Measurements from ENCODE around the gene ARHGAP25.
A peak's percentile ranks its signal among the peaks of the same experiment; 100 is the strongest.

ARHGAP25 gene

DNA sequence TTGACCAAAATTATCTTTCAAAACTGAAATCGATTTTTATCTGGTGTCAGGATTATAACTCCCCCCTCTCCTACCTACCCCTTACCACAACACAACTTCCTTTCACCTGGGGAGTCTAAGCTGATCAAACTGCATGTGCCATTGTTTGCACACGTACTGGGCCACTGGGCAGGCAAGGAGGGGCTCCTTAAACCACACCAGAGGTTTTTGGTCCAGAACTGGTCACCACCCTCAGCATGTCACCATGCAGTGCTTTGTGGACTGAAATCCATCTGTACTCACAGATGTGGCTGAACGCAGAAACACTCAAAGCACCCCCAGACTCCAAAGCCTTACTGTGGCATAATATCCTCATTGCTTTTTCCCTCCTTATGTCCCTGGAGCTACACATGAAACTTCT is 13.9 kb upstream of the ARHGAP25 start:
- no peak for DNase-seq

DNA sequence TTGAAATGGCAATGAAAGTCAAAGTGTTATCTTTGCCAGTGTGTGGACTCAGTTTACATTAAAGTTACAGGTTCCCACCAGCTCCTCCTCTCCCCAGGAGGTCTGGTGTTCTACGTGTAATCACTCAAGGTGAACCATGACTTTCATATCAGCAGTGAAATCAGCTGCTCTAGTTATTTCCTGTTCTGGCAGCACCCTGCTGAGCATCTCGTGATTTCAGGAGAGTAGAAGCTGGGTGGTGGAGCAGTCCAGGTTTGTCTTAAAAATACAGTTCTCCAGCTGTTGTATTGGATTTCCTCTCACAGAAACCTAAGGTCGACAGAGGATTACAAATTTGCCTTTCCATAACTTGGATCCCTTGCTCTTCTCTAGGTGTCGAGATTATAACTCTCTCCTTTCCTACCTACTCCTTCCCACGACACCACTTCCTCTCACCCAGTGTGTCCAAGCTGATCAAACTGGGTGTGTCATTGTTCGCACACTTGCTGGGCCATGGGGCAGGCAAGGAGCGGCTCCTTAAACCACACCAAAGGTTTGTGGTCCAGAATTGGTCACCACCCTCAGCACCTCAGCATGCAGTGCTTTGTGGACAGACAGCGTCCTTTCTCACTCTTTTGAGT is 13.0 kb upstream of the ARHGAP25 start:
- DNase-seq: no peak

DNA sequence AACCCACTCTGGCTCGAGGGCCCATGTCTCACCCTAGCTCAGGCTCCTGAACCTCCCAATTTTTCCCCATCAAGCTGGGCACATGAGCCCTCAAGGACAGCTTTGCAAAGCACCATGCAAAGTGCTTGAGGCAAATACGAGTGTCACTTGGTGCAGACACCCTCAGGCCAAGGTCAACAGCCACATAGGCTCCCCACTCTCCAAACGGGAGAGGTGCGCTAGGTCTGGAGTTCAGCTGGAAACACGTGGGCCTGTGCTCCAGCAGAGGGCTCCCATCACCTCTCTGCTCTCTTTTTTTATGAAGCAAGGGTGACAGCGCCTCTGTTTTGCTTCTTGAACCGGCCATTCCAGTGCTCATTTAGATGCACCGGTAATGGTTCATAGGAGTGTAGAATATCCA is 11.9 kb upstream of the ARHGAP25 start:
- DNase-seq: no peak

DNA sequence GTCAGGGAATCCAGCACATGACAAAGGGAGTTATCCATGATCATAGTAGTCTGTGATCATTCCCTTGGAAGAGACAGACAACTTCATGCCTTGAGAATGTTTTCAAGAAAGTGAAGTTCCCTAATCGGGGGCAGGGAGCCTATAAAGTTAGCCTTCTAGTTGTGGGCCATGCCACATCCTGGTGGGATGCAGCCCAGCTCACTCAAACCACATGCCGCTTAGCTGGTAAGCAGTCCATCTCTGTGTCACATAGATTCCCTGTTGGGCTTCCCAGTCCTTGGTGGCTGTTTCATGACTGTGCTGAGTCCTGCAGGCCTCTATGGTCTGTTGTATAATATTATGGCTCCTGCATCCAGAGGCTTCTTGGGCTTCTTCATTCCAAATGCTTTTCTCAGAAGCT is 11.4 kb upstream of the ARHGAP25 start:
- DNase-seq: no peak

DNA sequence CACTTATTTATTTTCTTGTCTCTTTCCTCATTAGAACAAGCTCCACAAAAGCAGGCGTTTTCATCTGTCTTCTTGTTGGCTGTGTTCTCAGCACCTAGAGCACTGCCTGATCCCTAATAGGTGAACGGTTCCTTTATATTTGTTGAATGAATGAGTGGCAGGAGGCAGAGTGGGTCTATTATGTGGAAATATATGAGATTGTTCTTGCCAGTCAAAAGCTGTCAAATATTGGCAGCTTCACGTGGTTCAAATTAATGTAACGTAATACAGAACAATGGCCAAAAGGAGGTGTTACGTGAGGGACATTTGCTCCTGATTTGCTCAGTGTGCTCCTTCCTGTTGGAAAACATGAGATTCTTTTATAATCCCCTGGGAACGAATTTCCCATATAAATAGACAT is 8.5 kb upstream of the ARHGAP25 start:
- no peak for DNase-seq

DNA sequence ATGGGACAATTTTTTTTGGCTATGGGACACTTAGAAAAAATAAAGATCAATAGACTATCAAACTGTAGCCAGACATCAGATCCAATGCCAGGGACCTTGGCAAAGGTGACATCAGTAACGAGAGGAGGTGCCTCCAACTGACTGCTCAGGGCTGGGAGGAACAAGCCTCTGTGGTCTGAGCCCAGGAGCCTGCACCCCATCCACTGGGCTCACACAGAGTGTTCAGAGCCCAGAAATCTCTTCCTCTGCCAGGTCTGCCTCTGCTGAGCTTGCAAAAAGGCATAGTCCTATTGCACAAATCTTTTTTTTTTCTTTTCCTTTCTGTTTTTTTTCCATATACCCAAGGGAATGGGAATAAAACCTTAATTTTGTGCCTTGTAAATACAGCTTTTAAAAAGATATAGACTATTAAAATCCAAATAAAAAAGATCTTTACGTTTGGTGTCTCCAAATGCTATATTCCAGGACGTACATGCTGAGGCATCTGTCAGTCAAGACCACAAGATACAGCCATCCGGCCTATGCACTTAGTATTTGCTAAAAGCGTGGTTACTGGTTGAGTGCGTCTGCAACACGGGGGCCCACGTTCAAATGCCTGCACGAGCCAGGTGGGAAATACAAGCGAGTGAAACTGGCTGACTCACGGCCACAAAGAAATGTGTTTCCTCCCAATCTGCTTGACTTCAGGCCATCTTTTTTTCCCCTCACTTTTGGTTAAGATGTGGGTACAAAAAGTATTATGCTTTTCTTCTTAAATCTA is 7.8 kb upstream of the ARHGAP25 start:
- DNase-seq: peak; percentile 71

- DNase-seq: no peak
Observed at GRCh38 chr2:68727683-68728375, 6.8 kb upstream of the ARHGAP25 start.

- DNase-seq: no peak
Observed at GRCh38 chr2:68730828-68731227, 3.8 kb upstream of the ARHGAP25 start.

DNA sequence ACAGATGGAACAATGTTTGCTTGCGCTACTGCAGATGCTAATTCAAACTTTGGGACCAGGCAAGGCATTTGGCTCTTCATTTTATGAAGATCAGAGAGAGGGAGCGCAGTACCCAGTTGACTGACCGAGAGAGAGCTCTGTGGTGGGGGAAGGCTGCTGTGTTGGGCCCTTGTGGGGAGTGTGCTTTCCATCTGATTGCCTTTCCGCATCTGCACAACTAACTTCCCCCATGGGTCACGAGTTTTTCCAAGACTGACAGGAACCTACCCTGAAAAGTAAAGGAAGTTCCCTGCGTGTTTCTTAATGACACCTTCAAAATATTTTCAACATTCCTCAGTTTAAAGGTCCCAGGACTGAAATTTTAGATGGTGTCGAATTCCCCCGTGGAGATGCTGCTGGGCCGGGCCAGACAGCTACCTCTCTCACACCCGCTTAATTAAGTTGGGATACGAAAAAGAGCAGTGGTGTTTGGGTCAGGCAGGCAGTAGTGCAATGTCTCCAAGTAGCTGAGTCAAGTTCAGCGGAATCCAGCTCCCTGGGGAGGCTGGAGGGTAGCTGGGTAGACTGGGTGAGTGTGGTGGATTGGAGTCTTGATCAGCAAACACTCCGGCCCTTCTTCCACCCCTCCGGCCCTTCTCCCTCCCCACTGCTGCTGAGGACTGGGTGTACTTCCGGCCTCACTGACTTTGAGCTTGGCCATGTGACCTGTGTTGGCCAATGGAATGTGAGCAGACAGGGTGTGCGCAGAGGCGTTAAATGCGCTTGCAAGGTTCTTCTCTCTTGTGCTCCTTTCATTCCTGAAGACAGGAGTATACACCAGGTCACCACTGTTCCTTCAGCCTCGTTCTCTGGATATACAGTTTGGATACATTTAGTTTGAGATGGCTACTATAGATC is 2.3 kb upstream of the ARHGAP25 start:
- DNase-seq: no peak

DNA sequence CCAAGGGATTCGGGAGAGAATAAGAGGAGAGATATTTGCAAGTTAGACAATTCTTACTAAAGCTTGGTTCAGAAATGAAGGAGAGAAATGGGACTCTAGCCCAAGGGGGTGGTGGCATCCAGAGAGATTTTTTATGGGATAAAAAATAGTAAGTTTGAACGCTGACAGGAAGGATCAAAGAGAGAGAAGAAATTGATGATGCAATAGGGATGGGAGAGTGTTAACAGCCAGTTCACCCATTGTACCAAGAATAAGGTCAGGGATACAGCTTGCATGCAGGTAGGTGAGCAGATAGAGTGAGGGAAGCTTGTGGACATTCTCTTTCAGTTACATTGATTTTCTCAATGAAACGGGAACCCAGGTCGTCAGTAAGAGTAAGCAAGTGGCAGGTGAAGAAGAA is 1.2 kb upstream of the ARHGAP25 start:
- no peak for DNase-seq

DNA sequence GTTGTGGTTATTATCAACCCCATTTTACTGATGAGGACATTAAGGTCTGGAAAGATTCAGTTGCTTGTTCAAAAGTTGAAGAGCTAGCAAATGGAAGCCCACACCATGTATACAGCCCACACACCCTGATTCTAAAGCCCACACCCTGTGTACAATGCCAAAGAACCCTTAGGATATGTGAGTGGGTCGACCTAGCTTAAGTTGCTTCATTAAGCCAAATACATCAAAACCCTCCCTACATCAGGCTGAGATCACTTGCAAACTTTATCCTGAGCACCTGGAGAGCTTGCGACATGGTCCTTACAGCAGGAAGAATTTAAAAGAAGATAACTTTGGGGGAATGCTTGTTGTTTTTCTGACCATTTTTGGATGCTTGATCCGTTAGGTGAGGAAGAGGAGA is 435 bp upstream of the ARHGAP25 start:
- no peak for DNase-seq

DNA sequence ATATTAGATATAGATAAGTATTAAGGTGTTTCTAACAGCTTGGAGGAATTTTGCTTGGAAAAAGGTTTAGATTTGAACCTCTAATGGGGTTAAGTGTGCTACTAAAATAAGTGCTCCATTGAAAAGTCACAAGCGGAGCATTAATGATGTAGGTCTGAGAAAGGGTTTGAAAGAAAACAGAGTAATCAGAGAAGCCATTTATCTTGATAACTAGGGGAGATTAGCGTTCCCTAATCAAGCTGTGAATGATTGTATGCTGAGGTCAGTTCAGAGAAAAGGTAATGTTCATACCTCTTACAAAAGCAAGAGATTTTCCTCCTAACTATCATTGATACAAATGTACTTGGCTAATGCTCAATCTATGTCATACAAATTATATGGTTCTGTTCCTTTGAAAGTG is 1.5 kb downstream of the ARHGAP25 start:
- DNase-seq: no peak

DNA sequence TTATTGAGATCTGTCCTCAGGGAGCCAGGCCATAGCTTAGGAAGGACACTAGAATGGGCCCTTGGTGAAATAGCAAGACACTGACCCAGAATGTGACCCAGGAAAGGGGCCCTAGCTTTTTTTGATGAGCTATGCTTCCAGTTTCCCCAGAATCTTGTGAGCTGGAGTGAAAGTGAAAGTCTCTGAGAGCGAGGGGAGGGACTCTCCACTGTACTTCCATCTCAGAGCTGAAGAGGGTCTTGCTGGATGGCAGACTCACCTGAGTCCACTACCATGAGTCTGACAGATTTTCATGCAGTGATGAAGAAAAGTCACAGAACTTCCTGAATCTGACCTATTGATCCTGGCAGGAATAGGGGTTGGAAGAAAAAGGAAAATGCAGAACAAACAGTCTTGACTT is 3.1 kb downstream of the ARHGAP25 start:
- DNase-seq: peak; percentile 49

DNA sequence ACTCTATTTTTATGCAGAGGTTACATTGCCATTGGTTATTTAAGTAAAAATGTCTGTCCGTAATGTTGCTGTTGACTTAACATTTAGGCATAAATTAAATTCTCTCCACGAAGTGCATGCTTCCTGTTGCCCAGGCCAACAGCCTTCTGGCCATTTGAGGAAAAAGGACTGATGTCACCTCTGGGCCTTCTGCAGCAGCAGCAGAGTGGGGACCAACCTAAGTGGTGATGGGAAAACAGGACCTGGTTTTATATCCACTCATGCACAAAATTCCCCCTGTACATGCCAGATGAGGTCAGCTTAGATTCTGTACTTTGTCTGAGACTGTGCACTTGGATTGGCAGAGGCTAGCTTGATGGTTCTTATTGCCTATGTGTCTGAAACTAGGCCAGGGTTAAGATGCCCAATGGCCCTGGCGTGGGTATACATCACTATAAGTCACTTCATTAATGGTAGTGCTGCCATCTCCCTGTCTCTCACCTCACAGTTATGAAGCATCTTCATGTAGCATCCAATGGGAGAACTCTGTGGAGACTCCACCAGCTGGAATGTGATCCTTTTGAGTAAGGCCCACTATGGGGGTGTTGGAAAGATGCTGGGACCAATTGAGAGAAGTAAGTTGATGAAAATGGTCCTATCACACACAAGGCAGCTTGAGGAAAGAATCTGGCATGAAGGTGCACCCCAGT is 4.4 kb downstream of the ARHGAP25 start:
- no peak for DNase-seq

- no peak for DNase-seq
Observed at GRCh38 chr2:68739595-68740399, 5.2 kb downstream of the ARHGAP25 start.

DNA sequence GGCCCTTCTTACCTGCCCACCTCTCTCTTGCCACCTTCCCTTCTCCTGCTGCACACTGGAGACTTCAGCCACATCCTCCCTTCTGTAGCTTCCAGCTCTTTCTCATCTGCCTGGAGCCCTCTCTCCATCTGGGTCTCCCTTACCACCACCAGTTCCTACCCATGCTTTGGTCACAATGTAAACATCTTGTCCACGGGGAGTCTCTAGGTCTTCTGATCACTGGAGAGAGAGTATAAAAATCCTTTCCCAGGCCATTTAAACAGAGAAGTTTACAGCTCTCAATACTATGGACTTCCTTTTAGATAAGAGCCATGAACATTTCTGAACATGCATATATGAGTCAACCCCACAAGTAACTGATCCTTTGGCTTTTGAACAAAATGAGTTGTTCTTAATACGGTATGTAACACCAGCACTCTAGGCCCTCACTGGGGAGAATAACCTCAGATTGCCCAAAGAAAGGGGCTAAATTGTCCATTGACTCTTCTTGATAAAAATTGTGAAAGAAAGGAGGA is 5.8 kb downstream of the ARHGAP25 start:
- peak; percentile 47 for DNase-seq

DNA sequence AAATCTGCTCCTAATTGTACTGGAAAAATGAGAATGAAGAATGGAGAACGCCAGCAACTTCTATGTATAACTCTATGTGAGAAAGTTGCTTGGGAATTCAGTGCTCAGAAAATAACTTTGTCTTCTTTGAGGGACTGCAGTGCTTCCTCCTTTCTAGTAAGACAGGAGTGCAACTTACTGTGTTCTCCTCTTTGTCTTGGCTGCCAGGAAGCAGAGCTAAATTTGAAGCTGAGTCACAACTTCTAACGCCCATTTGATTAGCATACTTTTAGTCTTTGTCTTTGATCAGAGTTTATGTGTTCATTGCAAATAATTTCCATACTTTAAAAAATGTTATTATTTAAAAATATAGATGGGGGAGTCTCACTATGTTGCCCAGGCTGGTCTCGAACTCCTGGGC is 6.6 kb downstream of the ARHGAP25 start:
- DNase-seq: peak; percentile 53

GRCh38 chr2:68741805-68742306 is 7.2 kb downstream of the ARHGAP25 start:
- DNase-seq: no peak

DNA sequence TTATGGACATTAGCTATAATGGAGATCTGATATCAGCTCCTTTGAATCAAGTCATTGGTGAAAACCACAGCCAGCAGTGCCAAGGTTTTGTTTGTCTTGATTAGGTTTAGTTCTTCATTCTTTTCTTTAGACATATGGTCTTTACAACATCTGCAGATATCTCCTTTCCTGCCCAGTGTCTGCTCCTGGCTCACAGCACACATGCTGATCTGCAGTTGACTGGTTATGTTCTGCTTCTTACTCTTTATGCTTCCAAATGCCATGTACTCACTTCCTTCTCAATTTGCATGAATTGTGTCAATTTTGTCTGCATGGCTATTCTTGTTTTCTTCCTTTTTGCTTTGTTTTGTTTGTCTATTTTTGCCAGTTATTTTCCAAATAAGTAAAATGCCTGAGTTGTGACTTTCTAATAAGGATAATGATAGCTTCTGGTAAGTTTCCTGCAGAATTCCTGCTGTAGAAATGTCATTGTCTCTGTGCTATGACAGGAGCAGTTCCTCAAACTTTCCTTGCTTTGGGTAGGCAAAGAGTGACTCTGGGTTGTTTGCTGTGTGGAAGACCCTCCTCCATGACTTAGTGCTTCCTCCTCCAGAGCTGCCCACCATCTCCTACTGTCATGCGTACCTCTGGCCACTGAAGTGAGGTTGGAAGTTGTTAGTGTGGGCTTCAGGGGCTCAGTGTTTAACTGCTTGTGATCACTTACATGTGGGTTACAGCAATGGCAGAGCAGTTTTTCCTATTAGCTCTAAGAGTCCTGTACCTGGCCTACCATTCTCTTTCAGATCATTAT is 8.2 kb downstream of the ARHGAP25 start:
- peak; percentile 70 for DNase-seq

DNA sequence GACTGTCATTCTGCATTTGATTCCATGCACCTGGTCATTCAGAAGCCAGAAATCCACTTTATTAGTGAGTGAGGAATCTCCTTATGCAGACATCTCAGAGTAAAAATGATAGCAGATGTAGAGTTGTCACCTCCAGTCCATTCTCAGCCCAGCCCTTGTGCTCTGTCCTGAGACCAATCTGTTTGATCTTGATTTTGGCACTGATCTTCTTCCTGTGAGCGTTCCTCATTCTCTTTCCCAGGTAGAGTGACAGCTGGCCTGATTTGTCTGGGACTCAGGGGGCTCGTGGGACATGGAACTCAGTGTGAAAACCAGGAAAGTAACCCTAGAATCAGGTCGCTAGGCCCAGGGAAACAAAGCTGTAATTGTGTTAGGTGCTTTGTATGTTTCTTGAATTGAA is 8.9 kb downstream of the ARHGAP25 start:
- no peak for DNase-seq

Data from hematopoietic multipotent progenitor cell treated with erythropoietin and hydrocortisone succinate and interleukin-3 and kit ligand, for 6 days (in vitro differentiated cells).